Nephron progenitor cell (in vitro differentiated cells): ENCODE data around the gene CRP.

Experiments used
- DNase-seq: peaks from one replicate; pipeline ENCODE4 v3.0.0; 2021
- H3K27ac Mint-ChIP-seq: 2 replicates; pipeline ENCODE4 v1.8.0; 2021; ENCODE audit warnings: mild to moderate bottlenecking, moderate library complexity, mixed read lengths
- H3K27me3 Mint-ChIP-seq: 2 replicates; pipeline ENCODE4 v1.8.0; 2021; ENCODE audit warnings: mild to moderate bottlenecking, low read depth, mixed read lengths; ENCODE audit not compliant: poor library complexity
- H3K36me3 Mint-ChIP-seq: 2 replicates; pipeline ENCODE4 v1.8.0; 2021; ENCODE audit warnings: low read depth, mixed read lengths
- H3K4me1 Mint-ChIP-seq: 2 replicates; pipeline ENCODE4 v1.8.0; 2021; ENCODE audit warnings: mixed read lengths
- H3K4me3 Mint-ChIP-seq: 2 replicates; pipeline ENCODE4 v1.8.0; 2021; ENCODE audit warnings: mild to moderate bottlenecking, moderate library complexity, mixed read lengths
- H3K9me3 Mint-ChIP-seq: 2 replicates; pipeline ENCODE4 v1.8.0; 2021; ENCODE audit warnings: mild to moderate bottlenecking, moderate library complexity, mixed read lengths
- TF ChIP-seq, protein P1 (sequence below): fragments of 200-600 bp; sonication (generic); IDR thresholded peaks from 2 replicates; pipeline ENCODE4 v1.5.0; 2021; ENCODE audit warnings: antibody characterized with exemption

The CRP gene

DNA sequence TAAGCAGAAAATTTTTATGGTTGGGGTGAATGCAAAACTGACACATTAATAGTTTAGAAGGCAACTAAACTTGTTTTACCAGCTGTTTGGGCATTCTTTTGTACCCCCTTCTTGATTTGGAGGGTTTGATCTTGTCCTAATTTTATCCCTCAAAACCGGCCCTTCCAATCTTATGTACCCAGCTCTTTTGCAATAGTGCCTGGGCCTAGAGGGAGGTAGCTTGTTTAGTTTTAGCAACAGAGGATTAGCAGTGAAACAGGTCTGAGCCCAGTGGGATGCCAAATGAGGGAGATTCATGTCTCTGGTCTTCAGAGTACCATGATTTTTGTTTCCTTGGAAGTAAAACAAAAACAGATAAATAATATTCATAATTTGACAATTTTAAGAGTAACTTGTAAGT, 45.1 kb downstream of the CRP start:
- H3K27me3 Mint-ChIP-seq: peaks cover 4% of the 10 kb centered on the region
- TF ChIP-seq, protein P1, sequence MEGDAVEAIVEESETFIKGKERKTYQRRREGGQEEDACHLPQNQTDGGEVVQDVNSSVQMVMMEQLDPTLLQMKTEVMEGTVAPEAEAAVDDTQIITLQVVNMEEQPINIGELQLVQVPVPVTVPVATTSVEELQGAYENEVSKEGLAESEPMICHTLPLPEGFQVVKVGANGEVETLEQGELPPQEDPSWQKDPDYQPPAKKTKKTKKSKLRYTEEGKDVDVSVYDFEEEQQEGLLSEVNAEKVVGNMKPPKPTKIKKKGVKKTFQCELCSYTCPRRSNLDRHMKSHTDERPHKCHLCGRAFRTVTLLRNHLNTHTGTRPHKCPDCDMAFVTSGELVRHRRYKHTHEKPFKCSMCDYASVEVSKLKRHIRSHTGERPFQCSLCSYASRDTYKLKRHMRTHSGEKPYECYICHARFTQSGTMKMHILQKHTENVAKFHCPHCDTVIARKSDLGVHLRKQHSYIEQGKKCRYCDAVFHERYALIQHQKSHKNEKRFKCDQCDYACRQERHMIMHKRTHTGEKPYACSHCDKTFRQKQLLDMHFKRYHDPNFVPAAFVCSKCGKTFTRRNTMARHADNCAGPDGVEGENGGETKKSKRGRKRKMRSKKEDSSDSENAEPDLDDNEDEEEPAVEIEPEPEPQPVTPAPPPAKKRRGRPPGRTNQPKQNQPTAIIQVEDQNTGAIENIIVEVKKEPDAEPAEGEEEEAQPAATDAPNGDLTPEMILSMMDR: no peak
- no peaks in the 10 kb centered on the region for H3K4me1 Mint-ChIP-seq
- peaks cover 12% of the 10 kb centered on the region for H3K9me3 Mint-ChIP-seq
- H3K4me3 Mint-ChIP-seq: no peak overlapping the region
- H3K27ac Mint-ChIP-seq: no peak overlapping the region
- DNase-seq: no peak
- no peaks in the 10 kb centered on the region for H3K36me3 Mint-ChIP-seq

DNA sequence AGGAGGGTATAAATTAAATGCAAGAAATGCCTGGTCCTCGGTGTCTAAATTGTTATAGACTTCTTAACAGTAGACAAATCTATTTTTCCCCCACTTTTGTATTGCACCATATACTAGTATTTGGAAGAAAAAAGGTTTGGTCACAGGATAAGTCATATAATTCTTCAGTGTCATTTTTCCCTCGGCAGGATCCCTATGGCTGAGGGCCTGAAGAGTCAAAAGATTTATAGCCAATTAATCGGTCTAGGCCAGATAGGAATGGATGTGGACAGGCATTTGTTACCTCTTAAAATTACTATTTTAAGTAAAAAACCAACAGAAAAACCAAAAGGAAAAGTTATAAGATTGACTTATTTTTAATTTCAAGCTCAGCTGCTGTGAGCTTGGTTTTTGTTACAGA, 45.6 kb downstream of the CRP start:
- H3K9me3 Mint-ChIP-seq: peaks cover 18% of the 10 kb centered on the region
- H3K4me1 Mint-ChIP-seq: no peaks in the 10 kb centered on the region
- no peaks in the 10 kb centered on the region for H3K36me3 Mint-ChIP-seq
- H3K27me3 Mint-ChIP-seq: no peaks in the 10 kb centered on the region
- DNase-seq: no peak
- H3K27ac Mint-ChIP-seq: no peak overlapping the region
- H3K4me3 Mint-ChIP-seq: no peak overlapping the region
- TF ChIP-seq, protein P1: no peak

DNA sequence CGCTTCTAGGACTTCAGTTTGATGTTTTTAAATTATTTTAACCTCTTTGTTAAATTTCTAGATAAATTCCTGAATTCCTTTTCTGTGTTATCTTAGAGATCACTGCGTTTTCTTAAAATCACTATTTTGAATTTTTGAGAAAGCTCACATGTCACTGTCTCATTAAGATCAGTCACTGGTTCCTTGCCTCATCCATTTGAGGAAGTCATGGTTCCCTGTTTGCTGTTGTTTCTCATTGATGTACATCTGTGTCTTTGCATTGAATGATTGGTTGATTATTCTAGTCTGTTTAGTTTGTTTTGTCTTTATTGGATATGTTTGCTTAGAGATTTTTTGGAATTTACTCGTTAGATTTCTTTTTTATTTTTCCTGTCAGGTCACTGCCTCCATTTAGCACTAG, 50.1 kb downstream of the CRP start:
- no peak for DNase-seq

DNA sequence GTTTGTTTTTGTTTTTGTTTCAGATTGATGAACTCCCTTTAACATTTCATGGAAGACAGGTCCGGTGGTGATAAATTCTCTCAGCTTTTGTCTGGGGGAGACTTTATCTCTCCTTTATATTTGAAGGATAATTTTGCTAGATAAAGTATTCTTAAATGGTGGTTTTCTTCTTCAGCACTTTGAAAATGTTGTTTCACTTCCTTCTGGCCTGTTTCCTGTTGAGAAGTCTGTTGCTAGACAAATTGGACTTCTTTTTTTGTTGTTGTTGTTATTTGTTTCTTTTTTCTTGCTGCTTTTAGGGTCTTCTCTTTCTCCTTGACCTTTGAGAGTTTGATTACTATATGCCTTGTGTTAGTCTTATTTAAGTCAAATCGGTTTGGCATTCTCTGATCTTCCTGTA, 50.8 kb downstream of the CRP start:
- Mint-ChIP-seq H3K4me1 (no peaks in the 10 kb centered on the region), H3K27ac (no peak overlapping the region), H3K27me3 (no peaks in the 10 kb centered on the region), H3K4me3 (no peak overlapping the region), H3K9me3 (peaks cover 24% of the 10 kb centered on the region), H3K36me3 (no peaks in the 10 kb centered on the region)
- TF ChIP-seq, protein P1: no peak
- no peak for DNase-seq

More for the DNA sequence above, 50.1 kb downstream of the CRP start:
- Mint-ChIP-seq H3K27me3 (no peaks in the 10 kb centered on the region), H3K27ac (no peak overlapping the region), H3K4me1 (no peaks in the 10 kb centered on the region), H3K36me3 (no peaks in the 10 kb centered on the region), H3K4me3 (no peak overlapping the region), H3K9me3 (peaks cover 24% of the 10 kb centered on the region)
- TF ChIP-seq, protein P1: no peak
